DND-41 (cell line): ENCODE data around the gene OR2T12.
"Not testable (repeated sequence)": the region's sequence is repeated elsewhere in the genome, so short reads cannot be mapped to it uniquely, and the experiment has no call there.

Experiments
- EZH2 ChIP-seq: IDR thresholded peaks from 3 replicates; pipeline ENCODE4 v1.6.1; 2012; ENCODE audit warnings: borderline replicate concordance, low read depth, mild to moderate bottlenecking, moderate library complexity, low read length, inconsistent platforms; ENCODE audit not compliant: severe bottlenecking
- TF ChIP-seq, protein P1 (sequence below): IDR thresholded peaks from 2 replicates; pipeline ENCODE4 v1.5.1; 2012; ENCODE audit warnings: borderline replicate concordance, low read length, moderate library complexity, mild to moderate bottlenecking; ENCODE audit not compliant: poor library complexity, severe bottlenecking; ENCODE audit errors: extremely low read depth

GRCh38 chr1:248259309-248259708 is 43.9 kb downstream of the OR2T12 start:
- TF ChIP-seq, protein P1, sequence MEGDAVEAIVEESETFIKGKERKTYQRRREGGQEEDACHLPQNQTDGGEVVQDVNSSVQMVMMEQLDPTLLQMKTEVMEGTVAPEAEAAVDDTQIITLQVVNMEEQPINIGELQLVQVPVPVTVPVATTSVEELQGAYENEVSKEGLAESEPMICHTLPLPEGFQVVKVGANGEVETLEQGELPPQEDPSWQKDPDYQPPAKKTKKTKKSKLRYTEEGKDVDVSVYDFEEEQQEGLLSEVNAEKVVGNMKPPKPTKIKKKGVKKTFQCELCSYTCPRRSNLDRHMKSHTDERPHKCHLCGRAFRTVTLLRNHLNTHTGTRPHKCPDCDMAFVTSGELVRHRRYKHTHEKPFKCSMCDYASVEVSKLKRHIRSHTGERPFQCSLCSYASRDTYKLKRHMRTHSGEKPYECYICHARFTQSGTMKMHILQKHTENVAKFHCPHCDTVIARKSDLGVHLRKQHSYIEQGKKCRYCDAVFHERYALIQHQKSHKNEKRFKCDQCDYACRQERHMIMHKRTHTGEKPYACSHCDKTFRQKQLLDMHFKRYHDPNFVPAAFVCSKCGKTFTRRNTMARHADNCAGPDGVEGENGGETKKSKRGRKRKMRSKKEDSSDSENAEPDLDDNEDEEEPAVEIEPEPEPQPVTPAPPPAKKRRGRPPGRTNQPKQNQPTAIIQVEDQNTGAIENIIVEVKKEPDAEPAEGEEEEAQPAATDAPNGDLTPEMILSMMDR, result not testable (repeated sequence)
- TF ChIP-seq EZH2, result not testable (repeated sequence)
